HCT116 (cell line): ENCODE results near the gene DHRS7.

Experiments used
- EZH2 ChIP-seq: fragments of 200-600 bp; sonication (generic); IDR thresholded peaks from 2 replicates; pipeline ENCODE4 v1.6.1; 2017; ENCODE audit warnings: antibody characterized with exemption, mixed run types
- POLR2A ChIP-seq: IDR thresholded peaks from 2 replicates; pipeline ENCODE4 v1.7.0; 2011; ENCODE audit warnings: borderline replicate concordance; ENCODE audit not compliant: insufficient read depth, insufficient read length; ENCODE audit errors: extremely low read depth
- SIN3A ChIP-seq: IDR thresholded peaks from 2 replicates; pipeline ENCODE4 v1.6.1; 2012; ENCODE audit warnings: low read depth
- SP1 ChIP-seq: IDR thresholded peaks from 2 replicates; pipeline ENCODE4 v1.6.1; 2012; ENCODE audit warnings: low read depth
- TF ChIP-seq, protein P1 (sequence below), 3 experiments: fragments of 200-600 bp in 1 of 3; sonication (generic) in 1 of 3; IDR thresholded peaks in 2 of 3; conservative IDR thresholded peaks in 1 of 3; 2 replicates each; pipeline ENCODE4 v1.5.1; 2012 to 2017; ENCODE audit warnings: low read depth in 2 of 3, low read length in 2 of 3, antibody characterized with exemption in 1 of 3, borderline replicate concordance in 1 of 3, control low read depth in 1 of 3, mild to moderate bottlenecking in 1 of 3, mixed read lengths in 1 of 3, mixed run types in 1 of 3, moderate library complexity in 1 of 3; ENCODE audit not compliant: insufficient read depth in 1 of 3

DNA sequence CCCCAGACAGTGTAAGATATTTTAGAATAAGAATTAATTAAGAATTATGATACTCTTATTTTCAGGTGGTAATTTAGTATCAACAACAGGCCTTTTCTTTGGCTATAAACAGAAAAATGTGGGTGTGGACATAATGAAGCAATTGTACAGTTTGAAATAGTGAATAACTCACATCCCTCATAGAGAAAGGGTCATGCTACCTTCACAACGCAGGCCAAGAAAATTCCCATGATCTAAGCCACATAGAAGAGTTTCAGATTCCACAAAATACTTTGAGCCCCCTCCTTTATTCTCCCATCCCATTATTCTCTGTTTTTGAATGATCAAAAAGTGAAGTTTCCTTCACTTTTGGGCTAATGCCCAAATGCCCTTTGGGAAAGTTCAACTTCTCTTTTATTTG, 23.5 kb upstream of the DHRS7 start:
- TF ChIP-seq EZH2: no peak
- TF ChIP-seq, protein P1, sequence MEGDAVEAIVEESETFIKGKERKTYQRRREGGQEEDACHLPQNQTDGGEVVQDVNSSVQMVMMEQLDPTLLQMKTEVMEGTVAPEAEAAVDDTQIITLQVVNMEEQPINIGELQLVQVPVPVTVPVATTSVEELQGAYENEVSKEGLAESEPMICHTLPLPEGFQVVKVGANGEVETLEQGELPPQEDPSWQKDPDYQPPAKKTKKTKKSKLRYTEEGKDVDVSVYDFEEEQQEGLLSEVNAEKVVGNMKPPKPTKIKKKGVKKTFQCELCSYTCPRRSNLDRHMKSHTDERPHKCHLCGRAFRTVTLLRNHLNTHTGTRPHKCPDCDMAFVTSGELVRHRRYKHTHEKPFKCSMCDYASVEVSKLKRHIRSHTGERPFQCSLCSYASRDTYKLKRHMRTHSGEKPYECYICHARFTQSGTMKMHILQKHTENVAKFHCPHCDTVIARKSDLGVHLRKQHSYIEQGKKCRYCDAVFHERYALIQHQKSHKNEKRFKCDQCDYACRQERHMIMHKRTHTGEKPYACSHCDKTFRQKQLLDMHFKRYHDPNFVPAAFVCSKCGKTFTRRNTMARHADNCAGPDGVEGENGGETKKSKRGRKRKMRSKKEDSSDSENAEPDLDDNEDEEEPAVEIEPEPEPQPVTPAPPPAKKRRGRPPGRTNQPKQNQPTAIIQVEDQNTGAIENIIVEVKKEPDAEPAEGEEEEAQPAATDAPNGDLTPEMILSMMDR (IDR thresholded peaks at IDR 0.05 in 2 of 3, conservative IDR thresholded peaks at IDR 0.05 in 1 of 3; ENCODE audit: borderline replicate concordance in 1 of 3, insufficient read depth in 1 of 3, low read depth in 2 of 3, low read length in 2 of 3): no peak
- TF ChIP-seq SIN3A: no peak
- no peak for TF ChIP-seq SP1
- no peak for TF ChIP-seq POLR2A
